Esophagus muscularis mucosa (tissue), 4 donors: ENCODE results near the gene ARHGAP12. TPM values are rescaled to one million over a fixed set of nuclear protein-coding genes. Genes with fewer than 3 reads are reported as not detected.

Source experiments
- DNase-seq: peaks from one replicate; pipeline ENCODE4 v3.0.0-alpha.2; 2017; ENCODE audit errors: extremely low spot score
- H3K27ac ChIP-seq, 4 donors: fragments of 200-600 bp; sonication (generic); replicated peaks in 1 of 4; 1 replicate in 3 of 4; 2 replicates in 1 of 4; pipeline ENCODE4 v1.5.1; 2016 to 2019; ENCODE audit warnings: mild to moderate bottlenecking in 1 of 4
- H3K27me3 ChIP-seq, 4 donors: fragments of 200-600 bp; sonication (generic); one replicate each; pipeline versions ENCODE4 v1.5.1 to v1.6.0; 2016 to 2019
- H3K36me3 ChIP-seq, 4 donors: fragments of 200-600 bp; sonication (generic); one replicate each; pipeline ENCODE4 v1.5.1; 2016 to 2019
- H3K4me1 ChIP-seq, 4 donors: fragments of 200-600 bp; sonication (generic); one replicate each; pipeline ENCODE4 v1.5.1; 2016 to 2019
- H3K4me3 ChIP-seq, 4 donors: fragments of 200-600 bp; sonication (generic); 1 replicate in 2 of 4; 2 replicates in 2 of 4; pipeline ENCODE4 v1.5.1; 2016 to 2019; ENCODE audit warnings: mild to moderate bottlenecking in 4 of 4, moderate library complexity in 1 of 4
- H3K9me3 ChIP-seq, 4 donors: fragments of 200-600 bp; sonication (generic); 1 replicate in 3 of 4; 2 replicates in 1 of 4; pipeline ENCODE4 v1.5.1; 2016 to 2019
- CTCF ChIP-seq, 3 experiments: fragments of 200-600 bp in 2 of 3; fragments of 450-650 bp in 1 of 3; sonication (generic) in 2 of 3; IDR thresholded peaks; one replicate each; pipeline ENCODE4 v1.5.1; 2017 to 2019; ENCODE audit warnings: antibody characterized with exemption in 3 of 3, mild to moderate bottlenecking in 2 of 3, moderate library complexity in 1 of 3
- EP300 ChIP-seq: sonication (generic); formaldehyde crosslinking; IDR thresholded peaks from one replicate; pipeline ENCODE4 v1.6.1; 2017; ENCODE audit warnings: antibody characterized with exemption
- POLR2A ChIP-seq: fragments of 450-650 bp; IDR thresholded peaks from one replicate; pipeline ENCODE4 v1.6.1; 2017; ENCODE audit warnings: antibody characterized with exemption, moderate library complexity, mild to moderate bottlenecking, low read depth
- POLR2AphosphoS5 ChIP-seq, 2 donors: sonication (generic); formaldehyde crosslinking; IDR thresholded peaks; one replicate each; pipeline ENCODE4 v1.6.1; 2017; ENCODE audit warnings: antibody characterized with exemption in 2 of 2
- WGBS: methylation state at CpG from one replicate; pipeline ENCODE4 v1.1.5; 2018; 5-methylcytosine and 5-hydroxymethylcytosine counted together
- intact Hi-C: fragments of 100-400 bp; cut with DNase I; formaldehyde crosslinking; loops from one replicate; pipeline ENCODE4 v1.15.1; 2023
- small RNA-seq, 3 donors: library from RNA; depleted of rRNA; stranded (forward); fragments of <200 nt; gene quantifications; one replicate each; pipeline ENCODE3, GENCODE V24; 2016
- total RNA-seq, 4 donors: library from RNA; depleted of rRNA; stranded (reverse); fragments of >200 nt; gene quantifications; one replicate each; pipeline versions ENCODE4 v1.1.0 to v1.2.1, GENCODE V29; 2016

ARHGAP12 gene
- total RNA-seq, 4 donors from 2014 or later = 25.6 to 48.2 (median 35.8) TPM

GRCh38 chr10:31757831-31758230, 170.8 kb downstream of the ARHGAP12 start:
- H3K4me1 ChIP-seq = peaks cover 28 to 46% (median 42%) of the 10 kb centered on the region in 4 donors
- WGBS = 71% methylated on average over 6 of the region's 7 CpGs
- no peak for TF ChIP-seq POLR2AphosphoS5 (IDR thresholded peaks at IDR 0.05)
- TF ChIP-seq EP300 = no peak
- TF ChIP-seq POLR2A = no peak
- no peak for TF ChIP-seq CTCF (IDR thresholded peaks at IDR 0.05)

DNA sequence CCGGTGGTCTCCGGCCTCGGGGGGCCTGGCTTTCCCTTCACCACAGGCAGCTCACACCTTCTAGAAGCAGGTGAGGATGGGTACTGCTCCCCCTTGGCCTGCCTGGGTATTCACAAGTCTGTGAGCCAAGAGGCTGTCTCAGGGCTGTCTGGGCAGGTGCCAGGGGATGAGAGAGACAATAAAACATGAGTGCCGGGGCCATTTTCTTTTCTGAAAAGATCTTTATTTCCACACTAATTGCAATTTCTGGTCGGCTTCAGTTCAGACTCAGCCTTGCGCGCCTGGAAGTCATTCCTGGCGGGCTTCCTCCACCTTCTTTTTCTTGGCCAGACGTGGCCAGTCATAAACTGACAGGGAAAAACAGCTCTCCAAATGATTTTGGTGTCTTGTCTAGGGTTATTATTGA, 171.2 kb downstream of the ARHGAP12 start:
- H3K9me3 ChIP-seq = no peaks in the 10 kb centered on the region
- H3K27me3 ChIP-seq = no peaks in the 10 kb centered on the region
- no peaks in the 10 kb centered on the region for H3K36me3 ChIP-seq
- peak overlapping the region; percentile 89 to 97 (median 96) for H3K27ac ChIP-seq
- no peak overlapping the region for H3K4me3 ChIP-seq
- 68% methylated on average over 8 of the region's 9 CpGs for WGBS
- intact Hi-C loops = loop anchor here (5.0 kb wide), 1 partner anchor 50 kb away; no protein-coding TSS in a partner anchor
- peaks cover 28 to 46% (median 42%) of the 10 kb centered on the region in 4 donors for H3K4me1 ChIP-seq
- TF ChIP-seq CTCF (IDR thresholded peaks at IDR 0.05) (no peak), POLR2A (no peak), POLR2AphosphoS5 (IDR thresholded peaks at IDR 0.05) (no peak), EP300 (no peak)
- DNase-seq = no peak

More at GRCh38 chr10:31757831-31758230, 170.8 kb downstream of the ARHGAP12 start:
- no peak overlapping the region for H3K4me3 ChIP-seq
- H3K27me3 ChIP-seq = no peaks in the 10 kb centered on the region
- no peaks in the 10 kb centered on the region for H3K9me3 ChIP-seq
- no peaks in the 10 kb centered on the region for H3K36me3 ChIP-seq
- intact Hi-C loops = loop anchor here (5.0 kb wide), 1 partner anchor 51 kb away; no protein-coding TSS in a partner anchor
- H3K27ac ChIP-seq = peak overlapping the region; percentile 89 to 97 (median 96)
- no peak for DNase-seq

DNA sequence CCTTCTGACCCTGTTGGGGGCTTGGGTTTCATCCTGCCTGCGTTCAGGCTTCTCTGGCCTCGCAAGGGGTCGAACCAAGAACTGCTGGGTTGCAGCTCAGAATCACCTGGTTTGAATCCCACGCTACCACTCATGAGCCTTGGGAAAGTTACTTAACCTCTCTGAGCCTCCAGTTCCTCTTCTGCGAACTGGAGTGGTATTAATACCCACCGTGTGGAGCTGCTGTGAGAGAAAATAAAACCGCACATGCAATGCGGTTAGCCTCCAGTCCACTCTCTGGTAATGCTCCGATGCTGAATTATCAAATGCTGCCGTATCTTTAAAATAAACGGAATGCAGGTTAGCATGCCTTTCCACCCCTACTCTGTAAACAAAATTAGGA, 171.9 kb downstream of the ARHGAP12 start:
- H3K27me3 ChIP-seq = no peaks in the 10 kb centered on the region
- H3K9me3 ChIP-seq = no peaks in the 10 kb centered on the region
- no peak overlapping the region for H3K4me3 ChIP-seq
- H3K4me1 ChIP-seq = peaks cover 28 to 50% (median 43%) of the 10 kb centered on the region in 4 donors
- 79% methylated on average over 11 of the region's 11 CpGs for WGBS
- peak overlapping the region in 3 of 4 donors; percentile 96 to 97 (median 97) for H3K27ac ChIP-seq
- intact Hi-C loops = loop anchor here (5.0 kb wide), 1 partner anchor 49 kb away; no protein-coding TSS in a partner anchor
- H3K36me3 ChIP-seq = no peaks in the 10 kb centered on the region
- DNase-seq = no peak
- TF ChIP-seq POLR2A = no peak
- TF ChIP-seq CTCF (IDR thresholded peaks at IDR 0.05) = no peak
- TF ChIP-seq POLR2AphosphoS5 (IDR thresholded peaks at IDR 0.05) = no peak
- no peak for TF ChIP-seq EP300

GRCh38 chr10:31756101-31756728, 172.4 kb downstream of the ARHGAP12 start:
- intact Hi-C loops = loop anchor here (5.0 kb wide), 1 partner anchor 49 kb away; no protein-coding TSS in a partner anchor
- TF ChIP-seq EP300 = no peak
- TF ChIP-seq CTCF (IDR thresholded peaks at IDR 0.05) = no peak
- no peak for TF ChIP-seq POLR2AphosphoS5 (IDR thresholded peaks at IDR 0.05)
- no peak for TF ChIP-seq POLR2A
- no peaks in the 10 kb centered on the region for H3K27me3 ChIP-seq
- H3K4me1 ChIP-seq = peaks cover 28 to 52% (median 45%) of the 10 kb centered on the region in 4 donors
- H3K4me3 ChIP-seq = no peak overlapping the region
- H3K9me3 ChIP-seq = no peaks in the 10 kb centered on the region
- H3K27ac ChIP-seq = peak overlapping the region in 1 of 4 donors; percentile 0
- H3K36me3 ChIP-seq = no peaks in the 10 kb centered on the region
- WGBS = 82% methylated on average over 10 of the region's 10 CpGs
- no peak for DNase-seq

Small RNA genes lying within 50 kb of the gene (small RNA-seq; reads per million reads assigned to genes)
- 0 reads per million in 3 donors for gene RF00019

Other genes with a start within 250 kb of the ARHGAP12 start
- gene KIF5B, start 127.6 kb upstream of the ARHGAP12 start, total RNA-seq = 100 to 1,000 TPM; 253 to 317 (median 298) TPM